HepG2 (cell line): ENCODE measurements around the gene ENTPD2.

Experiments used
- ATF7 ChIP-seq, 2 experiments: fragments of 450-650 bp in 1 of 2; sonication (generic) in 1 of 2; formaldehyde crosslinking in 1 of 2; IDR thresholded peaks; 2 replicates each; pipeline versions ENCODE4 v1.4.0 to v1.6.1; 2016 to 2020; ENCODE audit warnings: antibody characterized with exemption in 1 of 2, mild to moderate bottlenecking in 1 of 2, missing genetic modification reagents in 1 of 2
- JUND ChIP-seq: sonication (generic); formaldehyde crosslinking; IDR thresholded peaks from 2 replicates; pipeline ENCODE4 v1.8.0; 2022; ENCODE audit warnings: mild to moderate bottlenecking, missing genetic modification reagents
- MYC ChIP-seq: sonication (generic); formaldehyde crosslinking; IDR thresholded peaks from 2 replicates; pipeline ENCODE4 v1.9.0; 2021; ENCODE audit warnings: missing genetic modification reagents, borderline replicate concordance
- POLR2AphosphoS2 ChIP-seq: IDR thresholded peaks from 2 replicates; pipeline ENCODE4 v1.6.1; 2011; ENCODE audit warnings: low read depth, low read length, improper control_type of control experiment
- SNAPC5 ChIP-seq: sonication (generic); formaldehyde crosslinking; IDR thresholded peaks from 2 replicates; pipeline ENCODE4 v1.8.1; 2023; ENCODE audit warnings: mild to moderate bottlenecking, missing genetic modification reagents, borderline replicate concordance
- SP1 ChIP-seq, 2 experiments: fragments of 450-650 bp in 1 of 2; sonication (generic) in 1 of 2; formaldehyde crosslinking in 1 of 2; IDR thresholded peaks; 2 replicates each; pipeline versions ENCODE4 v1.4.0 to v1.6.1; 2016 to 2020; ENCODE audit warnings: missing genetic modification reagents in 1 of 2
- ZNF281 ChIP-seq: sonication (generic); formaldehyde crosslinking; IDR thresholded peaks from 2 replicates; pipeline ENCODE4 v1.4.0; 2020; ENCODE audit warnings: missing genetic modification reagents, borderline replicate concordance
- ZNF33A ChIP-seq: sonication (generic); formaldehyde crosslinking; IDR thresholded peaks from 2 replicates; pipeline ENCODE4 v1.5.1; 2020; ENCODE audit warnings: missing genetic modification reagents, mild to moderate bottlenecking, moderate library complexity, borderline replicate concordance

GRCh38 chr9:137063311-137064026 lies 9.6 kb upstream of the ENTPD2 start:
- TF ChIP-seq ZNF33A (CRISPR knock-in tag) (no peak), SNAPC5 (CRISPR knock-in tag) (no peak), SP1 (IDR thresholded peaks at IDR 0.05) (no peak), SP1 (CRISPR knock-in tag; IDR thresholded peaks at IDR 0.05) (no peak), POLR2AphosphoS2 (no peak), MYC (CRISPR knock-in tag) (no peak), ATF7 (IDR thresholded peaks at IDR 0.05) (no peak), ATF7 (CRISPR knock-in tag; IDR thresholded peaks at IDR 0.05) (no peak), JUND (CRISPR knock-in tag) (no peak), ZNF281 (CRISPR knock-in tag) (no peak)
